Measurements from ENCODE around the gene NAA50.

DNA sequence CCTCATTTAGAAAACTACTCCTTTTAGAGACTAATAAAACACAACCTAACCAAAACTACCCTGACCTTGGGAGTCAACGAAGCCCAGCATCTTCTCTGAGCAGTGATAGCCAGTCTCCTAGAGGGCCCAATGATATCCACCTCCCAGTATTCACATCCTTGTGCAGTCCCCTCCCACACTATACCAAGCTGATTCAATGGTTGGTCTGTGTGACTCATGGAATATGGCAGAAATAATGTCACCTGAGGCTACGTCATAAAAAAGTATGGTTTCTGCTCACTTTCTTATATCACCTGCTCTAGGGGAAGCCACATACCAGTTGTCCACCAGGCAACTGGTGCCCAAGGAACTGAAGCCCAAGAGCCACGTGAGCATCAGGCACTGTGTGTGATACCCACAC, 28.2 kb downstream of the NAA50 start:
- TF ChIP-seq GATA2 (IDR thresholded peaks at IDR 0.05; ENCODE audit: low read depth, low read length) (no peak), GATA3 (IDR thresholded peaks at IDR 0.05; ENCODE audit: low read depth, low read length) (no peak)

Measured in SH-SY5Y (cell line).